GM19395 (cell line): ENCODE measurements around the gene SELENOM.
"Not testable (repeated sequence)": the region's sequence is repeated elsewhere in the genome, so short reads cannot be mapped to it uniquely, and the experiment has no call there.

Experiments
- ATAC-seq: cut with Tn5 transposase; IDR thresholded peaks from one replicate; pipeline ENCODE4 v1.9.1; 2021; ENCODE audit warnings: mild to moderate bottlenecking, moderate library complexity; ENCODE audit not compliant: unreplicated experiment

SELENOM gene

GRCh38 chr22:31080848-31081649 lies 26.3 kb downstream of the SELENOM start, which contains the start of gene SMTN:
SMTN (plus strand) TSS chr22:31081318; CDS start chr22:31083259, 1,941 bp downstream.
- ATAC-seq: peak; percentile 57

- no peak for ATAC-seq
Observed at GRCh38 chr22:31080164-31080847, 27.1 kb downstream of the SELENOM start.

GRCh38 chr22:31079095-31079642 lies 28.2 kb downstream of the SELENOM start:
- ATAC-seq: no peak

GRCh38 chr22:31078389-31078788 lies 29.0 kb downstream of the SELENOM start:
- not testable (repeated sequence) for ATAC-seq

- no peak for ATAC-seq
Observed at GRCh38 chr22:31077681-31078080, 29.7 kb downstream of the SELENOM start.

GRCh38 chr22:31075961-31076360 lies 31.4 kb downstream of the SELENOM start:
- ATAC-seq: no peak

GRCh38 chr22:31073545-31074145 lies 33.7 kb downstream of the SELENOM start:
- ATAC-seq: not testable (repeated sequence)

GRCh38 chr22:31073125-31073524 lies 34.2 kb downstream of the SELENOM start:
- not testable (repeated sequence) for ATAC-seq

GRCh38 chr22:31069691-31070314 lies 37.6 kb downstream of the SELENOM start:
- not testable (repeated sequence) for ATAC-seq

GRCh38 chr22:31068970-31069369 lies 38.4 kb downstream of the SELENOM start:
- ATAC-seq: no peak

GRCh38 chr22:31064369-31064768 lies 43.0 kb downstream of the SELENOM start:
- ATAC-seq: no peak

GRCh38 chr22:31062566-31063230 lies 44.7 kb downstream of the SELENOM start:
- ATAC-seq: no peak

- not testable (repeated sequence) for ATAC-seq
Observed at GRCh38 chr22:31059663-31060062, 47.7 kb downstream of the SELENOM start.

- ATAC-seq: no peak
Observed at GRCh38 chr22:31056986-31057599, 50.3 kb downstream of the SELENOM start.

- no peak for ATAC-seq
Observed at GRCh38 chr22:31055635-31056159, 51.7 kb downstream of the SELENOM start.

- no peak for ATAC-seq
Observed at GRCh38 chr22:31055117-31055634, 52.2 kb downstream of the SELENOM start.
